ENCODE measurements around the gene DMRTC2.

Gene DMRTC2

GRCh38 chr19:41821003-41821735 is 23.7 kb upstream of the DMRTC2 start:
- H3K36me3 ChIP-seq: peaks cover 3% of the 10 kb centered on the region
- peak overlapping the region; percentile 68 for H3K27ac ChIP-seq
- peak; percentile 90 for TF ChIP-seq CTCF (IDR thresholded peaks at IDR 0.05)
- no peak overlapping the region for H3K4me3 ChIP-seq (ENCODE audit: low read depth in 1 of 2, low read length in 1 of 2)
- H3K27me3 ChIP-seq: peaks cover 1% of the 10 kb centered on the region
- peaks cover 24 to 29% of the 10 kb centered on the region in 2 experiments for H3K4me1 ChIP-seq (ENCODE audit: control insufficient read depth in 1 of 2, insufficient read depth in 1 of 2, low read depth in 1 of 2, low read length in 1 of 2)
- H3K9me3 ChIP-seq: no peaks in the 10 kb centered on the region

GRCh38 chr19:41837981-41838708 is 6.7 kb upstream of the DMRTC2 start:
- Histone ChIP-seq H3K27ac (no peak overlapping the region), H3K27me3 (no peaks in the 10 kb centered on the region), H3K4me3 (ENCODE audit: low read depth in 1 of 2, low read length in 1 of 2) (no peak overlapping the region), H3K36me3 (no peaks in the 10 kb centered on the region), H3K9me3 (no peaks in the 10 kb centered on the region), H3K4me1 (ENCODE audit: control insufficient read depth in 1 of 2, insufficient read depth in 1 of 2, low read depth in 1 of 2, low read length in 1 of 2) (peaks cover 18 to 36% of the 10 kb centered on the region in 2 experiments)
- no peak for TF ChIP-seq CTCF (IDR thresholded peaks at IDR 0.05)

GRCh38 chr19:41839211-41839610 is 5.6 kb upstream of the DMRTC2 start:
- TF ChIP-seq CTCF (IDR thresholded peaks at IDR 0.05): no peak
- Histone ChIP-seq H3K4me1 (ENCODE audit: control insufficient read depth in 1 of 2, insufficient read depth in 1 of 2, low read depth in 1 of 2, low read length in 1 of 2) (peaks cover 18 to 36% of the 10 kb centered on the region in 2 experiments), H3K27ac (no peak overlapping the region), H3K36me3 (no peaks in the 10 kb centered on the region), H3K27me3 (no peaks in the 10 kb centered on the region), H3K9me3 (no peaks in the 10 kb centered on the region), H3K4me3 (ENCODE audit: low read depth in 1 of 2, low read length in 1 of 2) (no peak overlapping the region)

GRCh38 chr19:41843371-41843770 is 1.5 kb upstream of the DMRTC2 start:
- H3K4me3 ChIP-seq (ENCODE audit: low read depth in 1 of 2, low read length in 1 of 2): no peak overlapping the region
- no peaks in the 10 kb centered on the region for H3K36me3 ChIP-seq
- H3K4me1 ChIP-seq (ENCODE audit: control insufficient read depth in 1 of 2, insufficient read depth in 1 of 2, low read depth in 1 of 2, low read length in 1 of 2): peaks cover 18 to 19% of the 10 kb centered on the region in 2 experiments
- no peaks in the 10 kb centered on the region for H3K9me3 ChIP-seq
- no peak for TF ChIP-seq CTCF (IDR thresholded peaks at IDR 0.05)
- H3K27me3 ChIP-seq: no peaks in the 10 kb centered on the region
- H3K27ac ChIP-seq: no peak overlapping the region

- TF ChIP-seq CTCF (IDR thresholded peaks at IDR 0.05): no peak
- Histone ChIP-seq H3K27me3 (no peaks in the 10 kb centered on the region), H3K27ac (no peak within 1 kb of the TSS), H3K4me1 (ENCODE audit: control insufficient read depth in 1 of 2, insufficient read depth in 1 of 2, low read depth in 1 of 2, low read length in 1 of 2) (peaks cover 9% of the 10 kb centered on the region in 2 experiments), H3K9me3 (no peaks in the 10 kb centered on the region), H3K36me3 (no peaks in the 10 kb centered on the region), H3K4me3 (ENCODE audit: low read depth in 1 of 2, low read length in 1 of 2) (no peak within 1 kb of the TSS)
Observed at GRCh38 chr19:41844601-41845000, 241 bp upstream of the DMRTC2 start, which contains the start of gene LYPD4. Gene LYPD4 (minus strand): TSS chr19:41844683. CDS start chr19:41839285, 5,398 bp downstream.

All from neutrophil (primary cell).